DOHH2 (cell line): ENCODE results near the gene CNOT4.

ENCODE experiments used
- CTCF ChIP-seq: fragments of 200-600 bp; sonication (generic); IDR thresholded peaks from one replicate; pipeline ENCODE4 v1.5.1; 2014; ENCODE audit warnings: antibody characterized with exemption, mild to moderate bottlenecking, low read depth, low read length; ENCODE audit not compliant: poor library complexity, severe bottlenecking
- EZH2phosphoT487 ChIP-seq: fragments of 200-600 bp; sonication (generic); IDR thresholded peaks from 2 replicates; pipeline ENCODE4 v1.6.1; 2017; ENCODE audit warnings: borderline replicate concordance, mild to moderate bottlenecking, antibody characterized with exemption, low read length, moderate library complexity, mixed read lengths

DNA sequence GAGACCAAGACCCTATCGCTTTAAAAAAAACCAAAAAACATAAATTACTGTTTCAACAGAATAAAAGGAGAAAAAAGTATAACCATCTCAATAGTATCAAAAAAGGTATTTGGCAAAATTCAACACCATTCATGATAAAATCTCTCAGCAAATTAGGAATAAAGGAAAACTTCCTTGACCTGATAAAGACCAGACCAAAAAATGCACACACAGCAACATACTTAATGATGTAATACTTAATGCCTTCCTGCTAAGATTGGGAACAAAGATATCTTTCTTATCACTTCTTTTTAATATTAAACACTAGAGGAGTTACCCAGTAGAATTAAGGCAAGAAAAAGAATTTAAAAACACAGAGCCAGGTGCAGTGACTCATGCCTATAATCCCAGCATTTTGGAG is 79.3 kb downstream of the CNOT4 start:
- TF ChIP-seq CTCF (no peak), EZH2phosphoT487 (no peak)
